GM23338 (cell line): ENCODE results near the gene TCEAL8. TPM values are rescaled to one million over a fixed set of nuclear protein-coding genes. Genes with fewer than 3 reads are reported as not detected.

Experiments used
- ATAC-seq: fragments of 200-7000 bp; cut with Tn5 transposase; 3 replicates; pipeline ENCODE4 v1.9.1; 2020
- DNase-seq: peaks from one replicate; pipeline ENCODE4 v3.0.0-alpha.2; 2015; ENCODE audit warnings: low spot score
- H2AFZ ChIP-seq: fragments of 200-600 bp; sonication (generic); 2 replicates; pipeline ENCODE4 v1.8.0; 2016; ENCODE audit warnings: antibody characterized with exemption, mild to moderate bottlenecking, moderate library complexity
- H3F3A ChIP-seq: fragments of 200-600 bp; sonication (generic); replicated peaks from 2 replicates; pipeline ENCODE4 v1.8.0; 2017; ENCODE audit warnings: antibody characterized with exemption, mixed run types, low read depth
- H3K27ac ChIP-seq: fragments of 200-600 bp; sonication (generic); 2 replicates; pipeline ENCODE4 v1.6.1; 2016; ENCODE audit warnings: low read depth
- H3K27me3 ChIP-seq: fragments of 200-600 bp; sonication (generic); 2 replicates; pipeline ENCODE4 v1.8.0; 2016; ENCODE audit warnings: mild to moderate bottlenecking, mixed run types, moderate library complexity; ENCODE audit not compliant: insufficient read depth
- H3K36me3 ChIP-seq: fragments of 200-600 bp; sonication (generic); 2 replicates; pipeline ENCODE4 v1.8.0; 2016; ENCODE audit warnings: mild to moderate bottlenecking; ENCODE audit not compliant: insufficient read depth
- H3K4me1 ChIP-seq: fragments of 200-600 bp; sonication (generic); 2 replicates; pipeline ENCODE4 v1.8.0; 2016; ENCODE audit warnings: mild to moderate bottlenecking, moderate library complexity; ENCODE audit not compliant: insufficient read depth
- H3K4me2 ChIP-seq: fragments of 200-600 bp; sonication (generic); 2 replicates; pipeline ENCODE4 v1.7.1; 2017; ENCODE audit warnings: mixed run types
- H3K4me3 ChIP-seq: fragments of 200-600 bp; sonication (generic); 2 replicates; pipeline ENCODE4 v1.6.1; 2016; ENCODE audit warnings: mixed run types
- H3K79me2 ChIP-seq: fragments of 200-600 bp; sonication (generic); replicated peaks from 2 replicates; pipeline ENCODE4 v1.8.0; 2017; ENCODE audit warnings: mild to moderate bottlenecking; ENCODE audit not compliant: insufficient read depth
- H3K9me2 ChIP-seq: fragments of 200-600 bp; sonication (generic); 2 replicates; pipeline ENCODE4 v1.8.0; 2017; ENCODE audit not compliant: insufficient read depth
- H4K20me1 ChIP-seq: fragments of 200-600 bp; sonication (generic); replicated peaks from 2 replicates; pipeline ENCODE4 v1.8.0; 2017; ENCODE audit warnings: mild to moderate bottlenecking; ENCODE audit not compliant: insufficient read depth
- H3K27ac Mint-ChIP-seq: 2 replicates; pipeline ENCODE4 v1.8.0; 2020; ENCODE audit warnings: inconsistent platforms, mild to moderate bottlenecking, moderate library complexity, mixed read lengths
- H3K27me3 Mint-ChIP-seq: 3 replicates; pipeline ENCODE4 v1.8.0; 2022; ENCODE audit warnings: low read depth, mild to moderate bottlenecking, moderate library complexity, mixed read lengths, inconsistent platforms; ENCODE audit not compliant: insufficient read depth, poor library complexity
- H3K36me3 Mint-ChIP-seq: 3 replicates; pipeline ENCODE4 v1.8.0; 2021; ENCODE audit warnings: low read depth, mild to moderate bottlenecking, inconsistent platforms, moderate library complexity, mixed read lengths
- H3K4me1 Mint-ChIP-seq: 3 replicates; pipeline ENCODE4 v1.8.0; 2020; ENCODE audit warnings: mild to moderate bottlenecking, inconsistent platforms, mixed read lengths
- H3K4me3 Mint-ChIP-seq: 3 replicates; pipeline ENCODE4 v1.8.0; 2021; ENCODE audit warnings: moderate library complexity, mild to moderate bottlenecking, inconsistent platforms, mixed read lengths
- H3K9me3 Mint-ChIP-seq: 3 replicates; pipeline ENCODE4 v1.8.0; 2020; ENCODE audit warnings: moderate library complexity, mild to moderate bottlenecking, inconsistent platforms, mixed read lengths
- CREB1 ChIP-seq: fragments of 250-450 bp; sonication (Bioruptor Pico); IDR thresholded peaks from 2 replicates; pipeline ENCODE4 v1.5.0; 2020; ENCODE audit warnings: low read depth, mild to moderate bottlenecking, moderate library complexity
- EZH2 ChIP-seq: fragments of 200-600 bp; sonication (generic); IDR thresholded peaks from one replicate; pipeline ENCODE4 v1.8.0; 2017; ENCODE audit warnings: antibody characterized with exemption, mild to moderate bottlenecking, low read depth; ENCODE audit not compliant: unreplicated experiment
- EZH2phosphoT487 ChIP-seq: fragments of 200-600 bp; sonication (generic); IDR thresholded peaks from one replicate; pipeline ENCODE4 v1.8.1; 2018; ENCODE audit warnings: antibody characterized with exemption; ENCODE audit not compliant: unreplicated experiment
- JUNB ChIP-seq: IDR thresholded peaks from one replicate; pipeline ENCODE4 v1.6.1; 2016; ENCODE audit warnings: antibody characterized with exemption; ENCODE audit not compliant: unreplicated experiment
- NANOG ChIP-seq: IDR thresholded peaks from 2 replicates; pipeline ENCODE4 v1.6.1; 2016; ENCODE audit warnings: antibody characterized with exemption, borderline replicate concordance
- POLR2AphosphoS5 ChIP-seq: IDR thresholded peaks from 2 replicates; pipeline ENCODE4 v1.6.1; 2016; ENCODE audit warnings: antibody characterized with exemption, low read depth
- STAT1 ChIP-seq: IDR thresholded peaks from one replicate; pipeline ENCODE4 v1.6.1; 2016; ENCODE audit warnings: antibody characterized with exemption; ENCODE audit not compliant: unreplicated experiment
- ZNF114 ChIP-seq: fragments of 250-450 bp; sonication (Bioruptor Pico); IDR thresholded peaks from 2 replicates; pipeline ENCODE4 v1.5.0; 2020; ENCODE audit warnings: mild to moderate bottlenecking, moderate library complexity
- ZNF331 ChIP-seq: fragments of 250-450 bp; sonication (Bioruptor Pico); IDR thresholded peaks from 2 replicates; pipeline ENCODE4 v1.5.0; 2020; ENCODE audit warnings: low read depth, mild to moderate bottlenecking, moderate library complexity
- polyA plus RNA-seq: library from polyadenylated mRNA; unstranded; fragments of >200 nt; fragmentation: Nextera tagmentation; extraction: Ambion mirVana; gene quantifications from 2 replicates; pipeline ENCODE4 v1.2.1, GENCODE V29; 2016
- total RNA-seq: library from RNA; depleted of rRNA; stranded (reverse); fragments of >200 nt; shearing (Covaris generic); gene quantifications from 2 replicates; pipeline ENCODE4 v1.2.3, GENCODE V29; 2014
- TF ChIP-seq, protein P1 (sequence below): fragments of 250-450 bp; sonication (Bioruptor Pico); IDR thresholded peaks from 2 replicates; pipeline ENCODE4 v1.5.0; 2020; ENCODE audit warnings: mild to moderate bottlenecking, moderate library complexity
- TF ChIP-seq, protein P2 (sequence below): IDR thresholded peaks from one replicate; pipeline ENCODE4 v1.6.1; 2018; ENCODE audit warnings: antibody characterized with exemption; ENCODE audit not compliant: unreplicated experiment

TCEAL8 gene
- total and polyA plus RNA-seq, 2 experiments from 2014 or later, result 105 to 168 TPM

DNA sequence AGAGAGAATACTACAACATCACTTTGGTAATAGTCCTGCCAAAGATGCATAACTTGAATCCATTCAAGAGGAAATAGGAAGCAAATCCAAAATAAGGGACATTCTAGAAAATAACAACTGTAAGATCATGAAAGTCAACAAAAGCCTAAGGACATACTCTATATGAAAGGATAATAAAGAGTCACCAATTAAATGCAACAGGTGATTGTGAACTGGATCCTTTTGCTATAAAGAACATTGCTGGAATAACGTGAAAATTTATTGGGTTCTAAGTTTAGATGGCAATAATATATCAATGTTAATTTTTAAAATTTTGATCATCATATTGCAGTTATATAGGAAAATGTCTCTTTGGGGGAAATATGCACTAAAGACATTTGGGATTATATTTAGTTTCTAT lies 20.1 kb downstream of the TCEAL8 start (continued):
- TF ChIP-seq, protein P1, sequence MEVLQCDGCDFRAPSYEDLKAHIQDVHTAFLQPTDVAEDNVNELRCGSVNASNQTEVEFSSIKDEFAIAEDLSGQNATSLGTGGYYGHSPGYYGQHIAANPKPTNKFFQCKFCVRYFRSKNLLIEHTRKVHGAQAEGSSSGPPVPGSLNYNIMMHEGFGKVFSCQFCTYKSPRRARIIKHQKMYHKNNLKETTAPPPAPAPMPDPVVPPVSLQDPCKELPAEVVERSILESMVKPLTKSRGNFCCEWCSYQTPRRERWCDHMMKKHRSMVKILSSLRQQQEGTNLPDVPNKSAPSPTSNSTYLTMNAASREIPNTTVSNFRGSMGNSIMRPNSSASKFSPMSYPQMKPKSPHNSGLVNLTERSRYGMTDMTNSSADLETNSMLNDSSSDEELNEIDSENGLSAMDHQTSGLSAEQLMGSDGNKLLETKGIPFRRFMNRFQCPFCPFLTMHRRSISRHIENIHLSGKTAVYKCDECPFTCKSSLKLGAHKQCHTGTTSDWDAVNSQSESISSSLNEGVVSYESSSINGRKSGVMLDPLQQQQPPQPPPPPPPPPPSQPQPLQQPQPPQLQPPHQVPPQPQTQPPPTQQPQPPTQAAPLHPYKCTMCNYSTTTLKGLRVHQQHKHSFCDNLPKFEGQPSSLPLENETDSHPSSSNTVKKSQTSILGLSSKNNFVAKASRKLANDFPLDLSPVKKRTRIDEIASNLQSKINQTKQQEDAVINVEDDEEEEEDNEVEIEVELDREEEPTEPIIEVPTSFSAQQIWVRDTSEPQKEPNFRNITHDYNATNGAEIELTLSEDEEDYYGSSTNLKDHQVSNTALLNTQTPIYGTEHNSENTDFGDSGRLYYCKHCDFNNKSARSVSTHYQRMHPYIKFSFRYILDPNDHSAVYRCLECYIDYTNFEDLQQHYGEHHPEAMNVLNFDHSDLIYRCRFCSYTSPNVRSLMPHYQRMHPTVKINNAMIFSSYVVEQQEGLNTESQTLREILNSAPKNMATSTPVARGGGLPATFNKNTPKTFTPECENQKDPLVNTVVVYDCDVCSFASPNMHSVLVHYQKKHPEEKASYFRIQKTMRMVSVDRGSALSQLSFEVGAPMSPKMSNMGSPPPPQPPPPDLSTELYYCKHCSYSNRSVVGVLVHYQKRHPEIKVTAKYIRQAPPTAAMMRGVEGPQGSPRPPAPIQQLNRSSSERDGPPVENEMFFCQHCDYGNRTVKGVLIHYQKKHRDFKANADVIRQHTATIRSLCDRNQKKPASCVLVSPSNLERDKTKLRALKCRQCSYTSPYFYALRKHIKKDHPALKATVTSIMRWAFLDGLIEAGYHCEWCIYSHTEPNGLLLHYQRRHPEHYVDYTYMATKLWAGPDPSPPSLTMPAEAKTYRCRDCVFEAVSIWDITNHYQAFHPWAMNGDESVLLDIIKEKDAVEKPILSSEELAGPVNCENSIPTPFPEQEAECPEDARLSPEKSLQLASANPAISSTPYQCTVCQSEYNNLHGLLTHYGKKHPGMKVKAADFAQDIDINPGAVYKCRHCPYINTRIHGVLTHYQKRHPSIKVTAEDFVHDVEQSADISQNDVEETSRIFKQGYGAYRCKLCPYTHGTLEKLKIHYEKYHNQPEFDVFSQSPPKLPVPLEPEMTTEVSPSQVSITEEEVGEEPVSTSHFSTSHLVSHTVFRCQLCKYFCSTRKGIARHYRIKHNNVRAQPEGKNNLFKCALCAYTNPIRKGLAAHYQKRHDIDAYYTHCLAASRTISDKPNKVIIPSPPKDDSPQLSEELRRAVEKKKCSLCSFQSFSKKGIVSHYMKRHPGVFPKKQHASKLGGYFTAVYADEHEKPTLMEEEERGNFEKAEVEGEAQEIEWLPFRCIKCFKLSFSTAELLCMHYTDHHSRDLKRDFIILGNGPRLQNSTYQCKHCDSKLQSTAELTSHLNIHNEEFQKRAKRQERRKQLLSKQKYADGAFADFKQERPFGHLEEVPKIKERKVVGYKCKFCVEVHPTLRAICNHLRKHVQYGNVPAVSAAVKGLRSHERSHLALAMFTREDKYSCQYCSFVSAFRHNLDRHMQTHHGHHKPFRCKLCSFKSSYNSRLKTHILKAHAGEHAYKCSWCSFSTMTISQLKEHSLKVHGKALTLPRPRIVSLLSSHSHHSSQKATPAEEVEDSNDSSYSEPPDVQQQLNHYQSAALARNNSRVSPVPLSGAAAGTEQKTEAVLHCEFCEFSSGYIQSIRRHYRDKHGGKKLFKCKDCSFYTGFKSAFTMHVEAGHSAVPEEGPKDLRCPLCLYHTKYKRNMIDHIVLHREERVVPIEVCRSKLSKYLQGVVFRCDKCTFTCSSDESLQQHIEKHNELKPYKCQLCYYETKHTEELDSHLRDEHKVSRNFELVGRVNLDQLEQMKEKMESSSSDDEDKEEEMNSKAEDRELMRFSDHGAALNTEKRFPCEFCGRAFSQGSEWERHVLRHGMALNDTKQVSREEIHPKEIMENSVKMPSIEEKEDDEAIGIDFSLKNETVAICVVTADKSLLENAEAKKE (CRISPR knock-in tag), result no peak
- no peak for TF ChIP-seq EZH2phosphoT487
- TF ChIP-seq, protein P2, sequence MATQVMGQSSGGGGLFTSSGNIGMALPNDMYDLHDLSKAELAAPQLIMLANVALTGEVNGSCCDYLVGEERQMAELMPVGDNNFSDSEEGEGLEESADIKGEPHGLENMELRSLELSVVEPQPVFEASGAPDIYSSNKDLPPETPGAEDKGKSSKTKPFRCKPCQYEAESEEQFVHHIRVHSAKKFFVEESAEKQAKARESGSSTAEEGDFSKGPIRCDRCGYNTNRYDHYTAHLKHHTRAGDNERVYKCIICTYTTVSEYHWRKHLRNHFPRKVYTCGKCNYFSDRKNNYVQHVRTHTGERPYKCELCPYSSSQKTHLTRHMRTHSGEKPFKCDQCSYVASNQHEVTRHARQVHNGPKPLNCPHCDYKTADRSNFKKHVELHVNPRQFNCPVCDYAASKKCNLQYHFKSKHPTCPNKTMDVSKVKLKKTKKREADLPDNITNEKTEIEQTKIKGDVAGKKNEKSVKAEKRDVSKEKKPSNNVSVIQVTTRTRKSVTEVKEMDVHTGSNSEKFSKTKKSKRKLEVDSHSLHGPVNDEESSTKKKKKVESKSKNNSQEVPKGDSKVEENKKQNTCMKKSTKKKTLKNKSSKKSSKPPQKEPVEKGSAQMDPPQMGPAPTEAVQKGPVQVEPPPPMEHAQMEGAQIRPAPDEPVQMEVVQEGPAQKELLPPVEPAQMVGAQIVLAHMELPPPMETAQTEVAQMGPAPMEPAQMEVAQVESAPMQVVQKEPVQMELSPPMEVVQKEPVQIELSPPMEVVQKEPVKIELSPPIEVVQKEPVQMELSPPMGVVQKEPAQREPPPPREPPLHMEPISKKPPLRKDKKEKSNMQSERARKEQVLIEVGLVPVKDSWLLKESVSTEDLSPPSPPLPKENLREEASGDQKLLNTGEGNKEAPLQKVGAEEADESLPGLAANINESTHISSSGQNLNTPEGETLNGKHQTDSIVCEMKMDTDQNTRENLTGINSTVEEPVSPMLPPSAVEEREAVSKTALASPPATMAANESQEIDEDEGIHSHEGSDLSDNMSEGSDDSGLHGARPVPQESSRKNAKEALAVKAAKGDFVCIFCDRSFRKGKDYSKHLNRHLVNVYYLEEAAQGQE, result no peak
- no peak for TF ChIP-seq JUNB

DNA sequence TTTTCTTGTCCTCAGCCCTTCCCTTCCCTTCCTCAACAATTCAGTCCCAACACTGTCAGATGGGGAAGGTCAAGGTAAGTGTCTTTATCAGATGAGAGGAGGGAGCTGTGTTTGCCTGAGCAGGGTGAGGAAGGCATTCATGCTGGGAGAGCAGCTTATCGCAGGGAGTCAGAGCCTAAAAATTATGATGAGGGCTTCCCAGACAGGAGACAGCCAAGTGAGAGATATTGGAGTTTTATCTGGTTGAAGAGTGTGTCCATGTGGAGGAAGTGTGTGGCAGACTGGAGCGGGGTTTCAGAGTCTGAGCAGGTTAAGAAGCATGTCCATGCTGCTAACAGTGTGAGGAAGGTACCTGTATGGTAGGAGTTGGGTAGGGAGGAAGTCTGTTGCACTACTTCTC lies 21.7 kb downstream of the TCEAL8 start:
- H2AFZ ChIP-seq, result no peak overlapping the region
- H3K4me2 ChIP-seq, result no peak overlapping the region
- no peak overlapping the region for H3K4me3 Mint-ChIP-seq
- H3K27ac ChIP-seq, result no peak overlapping the region
- H3K36me3 Mint-ChIP-seq, result no peaks in the 10 kb centered on the region
- no peaks in the 10 kb centered on the region for H3K27me3 ChIP-seq
- no peaks in the 10 kb centered on the region for H4K20me1 ChIP-seq
- no peaks in the 10 kb centered on the region for H3K9me2 ChIP-seq
- H3F3A ChIP-seq, result no peaks in the 10 kb centered on the region
- H3K27me3 Mint-ChIP-seq, result peaks cover 1% of the 10 kb centered on the region
- no peak overlapping the region for H3K27ac Mint-ChIP-seq
- DNase-seq, result no peak
- peaks cover 7% of the 10 kb centered on the region; the same call in 2 of the 3 replicates for H3K4me1 Mint-ChIP-seq
- H3K4me3 ChIP-seq, result no peak overlapping the region
- no peaks in the 10 kb centered on the region for H3K4me1 ChIP-seq
- H3K36me3 ChIP-seq, result no peaks in the 10 kb centered on the region
- no peak for ATAC-seq
- H3K9me3 Mint-ChIP-seq, result no peaks in the 10 kb centered on the region
- no peaks in the 10 kb centered on the region for H3K79me2 ChIP-seq
- TF ChIP-seq EZH2phosphoT487 (no peak), ZNF114 (CRISPR knock-in tag) (no peak), CREB1 (CRISPR knock-in tag) (no peak), POLR2AphosphoS5 (no peak), STAT1 (no peak), NANOG (no peak), EZH2 (no peak), ZNF331 (CRISPR knock-in tag) (no peak)
